ENCODE measurements around the gene PGM5.

PGM5 gene

GRCh38 chr9:68538200-68538599 lies 181.8 kb downstream of the PGM5 start:
- peak; percentile 16 for DNase-seq (ENCODE audit: low spot score)

- DNase-seq (ENCODE audit: low spot score): no peak
These were observed 184.5 kb downstream of the PGM5 start, which contains the start of gene TMEM252 for GRCh38 chr9:68540712-68541535. Gene TMEM252, minus strand, starts transcription at chr9:68540883. Its CDS starts 69 bp downstream, at chr9:68540814.

- DNase-seq (ENCODE audit: low spot score): no peak
These were observed 185.2 kb downstream of the PGM5 start for GRCh38 chr9:68541568-68541967.

- DNase-seq (ENCODE audit: low spot score): no peak
These were observed 188.8 kb downstream of the PGM5 start for GRCh38 chr9:68545033-68545705.

- DNase-seq (ENCODE audit: low spot score): no peak
These were observed 190.4 kb downstream of the PGM5 start for GRCh38 chr9:68546596-68547390.

- no peak for DNase-seq (ENCODE audit: low spot score)
These were observed 191.0 kb downstream of the PGM5 start for GRCh38 chr9:68547417-68547816.

GRCh38 chr9:68548241-68548640 lies 191.8 kb downstream of the PGM5 start:
- DNase-seq (ENCODE audit: low spot score): no peak

- no peak for DNase-seq (ENCODE audit: low spot score)
These were observed 194.8 kb downstream of the PGM5 start for GRCh38 chr9:68551191-68551590.

- DNase-seq (ENCODE audit: low spot score): peak; percentile 23
These were observed 196.5 kb downstream of the PGM5 start for GRCh38 chr9:68552700-68553476.

GRCh38 chr9:68555437-68556150 lies 199.2 kb downstream of the PGM5 start:
- DNase-seq (ENCODE audit: low spot score): no peak

- DNase-seq (ENCODE audit: low spot score): no peak
These were observed 202.1 kb downstream of the PGM5 start for GRCh38 chr9:68558545-68558944.

GRCh38 chr9:68560071-68560844 lies 203.8 kb downstream of the PGM5 start:
- peak; percentile 20 for DNase-seq (ENCODE audit: low spot score)

GRCh38 chr9:68562461-68562860 lies 206.1 kb downstream of the PGM5 start:
- no peak for DNase-seq (ENCODE audit: low spot score)

- no peak for DNase-seq (ENCODE audit: low spot score)
These were observed 211.2 kb downstream of the PGM5 start for GRCh38 chr9:68567565-68567964.

GRCh38 chr9:68574150-68574549 lies 217.7 kb downstream of the PGM5 start:
- no peak for DNase-seq (ENCODE audit: low spot score)

- no peak for DNase-seq (ENCODE audit: low spot score)
These were observed 219.4 kb downstream of the PGM5 start for GRCh38 chr9:68575817-68576216.

- no peak for DNase-seq (ENCODE audit: low spot score)
These were observed 221.6 kb downstream of the PGM5 start for GRCh38 chr9:68577774-68578591.

Data from AG08396 (cell line).